H1 (cell line): ENCODE measurements around the gene FCAMR. TPM values are rescaled to one million over a fixed set of nuclear protein-coding genes. Genes with fewer than 3 reads are reported as not detected.

Experiments
- JUND ChIP-seq: IDR thresholded peaks from 2 replicates; pipeline ENCODE4 v1.6.1; 2011; ENCODE audit warnings: mild to moderate bottlenecking, improper control_type of control experiment, low read length
- KDM5A ChIP-seq: fragments of 200-600 bp; IDR thresholded peaks from 2 replicates; pipeline ENCODE4 v1.7.1; 2012; ENCODE audit warnings: mild to moderate bottlenecking, low read length, inconsistent platforms, mixed read lengths
- SIX5 ChIP-seq: IDR thresholded peaks from 2 replicates; pipeline ENCODE4 v1.6.1; 2011; ENCODE audit warnings: mild to moderate bottlenecking, low read depth, low read length
- SP2 ChIP-seq: IDR thresholded peaks from 2 replicates; pipeline ENCODE4 v1.6.1; 2012; ENCODE audit warnings: mild to moderate bottlenecking, low read length, inconsistent platforms
- TEAD4 ChIP-seq: IDR thresholded peaks from 2 replicates; pipeline ENCODE4 v1.6.1; 2012; ENCODE audit warnings: low read depth, low read length, inconsistent platforms, mixed read lengths
- polyA plus RNA-seq, 7 experiments: library from polyadenylated mRNA; depleted of rRNA in 3 of 7; stranded (reverse) in 5 of 7; unstranded in 2 of 7; fragments of >200 nt in 5 of 7; fragments of 200-250 nt in 2 of 7; gene quantifications; 1 replicate in 5 of 7; 2 replicates in 1 of 7; 4 replicates in 1 of 7; pipeline versions ENCODE4 v1.2.1 to v1.2.3, GENCODE V29; 2011 to 2013; ENCODE audit warnings: missing spikeins in 2 of 7, mixed read lengths in 2 of 7
- total RNA-seq: library from RNA; stranded (reverse); fragmentation: NEBNext Ultra II Directional; extraction: Animal tissue kit (Norgen Biotek cat#: 25700); gene quantifications from 2 replicates; pipeline ENCODE4 v1.2.1, GENCODE V29; 2021

Gene FCAMR
- total and polyA plus RNA-seq, 2 of the 8 experiments (the other 6 are each of a cell fraction or from before 2014, with no cell fraction given) = not detected

DNA sequence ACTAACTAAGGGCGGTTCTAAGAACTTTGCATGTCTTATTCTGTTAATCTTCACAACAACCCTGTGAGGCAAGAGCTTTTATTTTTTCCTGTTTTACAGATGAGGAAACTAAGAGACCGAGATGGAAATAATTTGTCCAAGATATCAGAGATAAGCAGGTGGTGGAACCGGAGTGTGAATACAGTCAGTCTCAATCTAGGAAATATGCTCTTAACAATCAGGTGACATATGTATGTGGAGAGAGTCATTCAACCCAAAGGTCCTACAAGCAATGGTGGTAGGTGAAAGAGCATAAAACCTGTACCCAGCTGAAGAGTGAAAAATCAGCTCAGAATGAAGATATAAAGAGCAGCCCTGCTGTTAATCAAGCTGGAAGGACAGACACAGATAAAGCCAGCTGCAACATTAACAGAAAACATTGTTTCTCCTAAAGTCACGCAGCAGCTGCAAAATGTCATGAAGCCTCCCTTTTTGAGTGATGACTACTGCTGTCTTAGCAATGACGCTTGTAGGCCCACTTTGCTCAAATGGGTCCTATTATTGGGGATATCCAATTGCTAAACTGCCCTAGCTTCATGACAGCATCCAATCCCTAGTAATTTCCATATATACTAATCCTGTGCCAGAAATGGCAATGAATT is 30.5 kb upstream of the FCAMR start (continued):
- TF ChIP-seq SP2 (no peak), TEAD4 (no peak), KDM5A (no peak), SIX5 (no peak), JUND (no peak)
